Activated T-helper 1 cell treated with Interleukin-2 at 50 U/mL for 16 hours (primary cell): ENCODE measurements around the gene AGPAT4.

ENCODE experiments used
- DNase-seq: peaks from one replicate; pipeline ENCODE4 v3.0.0-alpha.2; 2020; ENCODE audit warnings: low read depth

AGPAT4 gene

GRCh38 chr6:161110028-161110779 lies 163.7 kb downstream of the AGPAT4 start:
- DNase-seq, result no peak

- no peak for DNase-seq
Observed at GRCh38 chr6:161109366-161109765, 164.5 kb downstream of the AGPAT4 start.

- no peak for DNase-seq
Observed at GRCh38 chr6:161108916-161109315, 164.9 kb downstream of the AGPAT4 start.

GRCh38 chr6:161107779-161108730 lies 165.8 kb downstream of the AGPAT4 start:
- no peak for DNase-seq

GRCh38 chr6:161105408-161105807 lies 168.5 kb downstream of the AGPAT4 start:
- DNase-seq, result no peak

GRCh38 chr6:161104966-161105365 lies 168.9 kb downstream of the AGPAT4 start:
- no peak for DNase-seq

GRCh38 chr6:161103475-161103874 lies 170.4 kb downstream of the AGPAT4 start:
- DNase-seq, result no peak

- DNase-seq, result no peak
Observed at GRCh38 chr6:161101517-161101916, 172.3 kb downstream of the AGPAT4 start.

GRCh38 chr6:161100072-161100471 lies 173.8 kb downstream of the AGPAT4 start:
- no peak for DNase-seq

GRCh38 chr6:161095916-161096315 lies 177.9 kb downstream of the AGPAT4 start:
- no peak for DNase-seq

- DNase-seq, result no peak
Observed at GRCh38 chr6:161094955-161095354, 178.9 kb downstream of the AGPAT4 start.

- DNase-seq, result no peak
Observed at GRCh38 chr6:161091972-161092701, 181.7 kb downstream of the AGPAT4 start.

GRCh38 chr6:161091151-161091550 lies 182.7 kb downstream of the AGPAT4 start:
- no peak for DNase-seq

GRCh38 chr6:161088676-161089328 lies 185.1 kb downstream of the AGPAT4 start:
- no peak for DNase-seq

GRCh38 chr6:161085246-161085645 lies 188.6 kb downstream of the AGPAT4 start:
- no peak for DNase-seq

GRCh38 chr6:161082215-161082614 lies 191.6 kb downstream of the AGPAT4 start:
- no peak for DNase-seq

GRCh38 chr6:161080263-161080970 lies 193.4 kb downstream of the AGPAT4 start:
- DNase-seq, result no peak
